NCI-H524 (cell line): ENCODE data around the gene PRR14L.
A peak's percentile ranks its signal among the peaks of the same experiment; 100 is the strongest.
"Not testable (repeated sequence)": the region's sequence is repeated elsewhere in the genome, so short reads cannot be mapped to it uniquely, and the experiment has no call there.

Experiments
- DNase-seq, 2 experiments: peaks; one replicate each; lab custom pipeline; 2025; lab: John Stamatoyannopoulos, UW

PRR14L gene

DNA sequence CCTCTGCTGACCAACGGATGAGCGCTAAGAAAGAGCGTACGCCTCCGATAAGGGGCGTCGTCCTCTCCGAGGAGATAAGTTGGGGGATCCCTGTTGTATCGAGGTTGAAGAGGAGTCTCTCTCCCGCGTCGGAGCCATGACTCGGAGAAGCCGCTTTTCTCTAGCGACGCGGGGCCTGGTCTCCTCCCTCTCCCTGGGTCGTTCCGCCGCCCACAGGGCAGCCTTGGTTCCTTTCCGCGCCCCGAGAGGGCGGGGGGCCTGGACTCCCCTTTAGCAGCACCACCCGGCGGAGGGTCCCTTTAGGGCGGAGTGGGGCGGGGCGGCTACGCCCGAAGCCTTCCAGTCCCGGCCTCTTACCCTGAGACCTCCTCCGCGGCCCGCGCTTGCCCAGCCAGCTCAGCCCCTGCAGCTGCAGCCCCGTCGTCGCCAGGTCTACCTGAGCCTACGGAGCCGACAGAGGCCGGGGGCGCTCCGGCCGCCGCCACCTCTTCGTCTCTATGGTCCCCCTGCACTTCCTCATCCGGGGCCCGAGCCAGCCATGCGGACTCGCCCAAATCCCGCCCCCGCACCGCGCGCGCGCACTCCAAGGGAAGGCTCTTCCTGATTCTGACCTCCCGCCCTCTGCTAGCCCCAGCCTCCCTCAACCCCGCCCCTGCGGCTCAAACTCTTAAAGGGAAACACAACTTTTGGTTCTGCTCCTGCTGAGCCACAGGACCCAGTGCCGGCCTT lies at the start of gene PRR14L:
Gene PRR14L, minus strand, starts transcription at position 497 of the 729 bp plus-strand sequence. CDS start 11,272 bp downstream, outside the sequence.
- peak; percentile 95 to 96 for DNase-seq

- DNase-seq = not testable (repeated sequence)
These were observed 49.4 kb upstream of the PRR14L start for GRCh38 chr22:31799358-31799757.

DNA sequence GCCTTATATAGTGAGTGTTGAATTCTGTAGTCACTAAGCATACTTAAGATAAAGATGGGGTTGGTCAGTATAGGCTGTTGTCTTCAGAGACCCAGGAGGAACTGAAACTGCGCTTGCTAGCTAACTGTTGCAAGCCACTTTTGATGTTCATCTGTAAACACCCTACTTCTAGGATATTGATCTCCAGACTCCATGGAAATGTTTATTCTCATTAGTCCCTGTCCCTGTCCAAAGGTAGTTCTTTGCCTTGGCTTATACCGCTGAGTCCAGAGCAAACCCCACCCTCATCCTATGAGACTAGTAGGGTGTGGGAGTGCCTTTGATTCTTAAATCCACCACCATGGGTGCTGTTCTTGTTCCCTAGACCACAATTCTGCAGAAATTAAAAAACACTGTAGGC lies 40.3 kb upstream of the PRR14L start:
- DNase-seq = peak in 1 of 2 experiments; percentile 11

DNA sequence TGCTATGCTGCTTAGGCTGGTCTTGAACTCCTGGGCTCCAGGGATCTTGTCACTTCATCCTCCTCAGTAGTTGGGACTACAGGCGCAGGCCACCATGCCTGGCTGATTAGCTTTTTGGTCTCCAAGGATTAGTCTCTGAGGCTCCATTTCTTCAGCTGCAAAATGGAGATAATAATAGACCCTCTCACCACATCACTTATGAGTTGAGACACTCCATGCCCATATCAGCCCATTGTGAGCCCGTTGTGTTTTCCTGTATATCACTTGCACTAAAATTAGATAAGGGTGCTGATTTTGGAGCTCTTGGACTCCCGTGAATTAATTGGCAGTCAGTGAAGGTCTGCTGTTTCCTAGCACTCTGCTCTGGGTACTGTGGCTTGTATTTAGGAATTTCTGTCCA lies 39.9 kb upstream of the PRR14L start:
- DNase-seq = no peak

GRCh38 chr22:31776231-31776630 lies 26.3 kb upstream of the PRR14L start:
- DNase-seq = no peak

- no peak for DNase-seq
These were observed 23.5 kb upstream of the PRR14L start for GRCh38 chr22:31773416-31773815.

GRCh38 chr22:31768422-31769059 lies 18.6 kb upstream of the PRR14L start:
- DNase-seq = no peak

GRCh38 chr22:31764785-31765184 lies 14.9 kb upstream of the PRR14L start:
- no peak for DNase-seq

- not testable (repeated sequence) for DNase-seq
These were observed 8.9 kb upstream of the PRR14L start for GRCh38 chr22:31758860-31759259.

DNA sequence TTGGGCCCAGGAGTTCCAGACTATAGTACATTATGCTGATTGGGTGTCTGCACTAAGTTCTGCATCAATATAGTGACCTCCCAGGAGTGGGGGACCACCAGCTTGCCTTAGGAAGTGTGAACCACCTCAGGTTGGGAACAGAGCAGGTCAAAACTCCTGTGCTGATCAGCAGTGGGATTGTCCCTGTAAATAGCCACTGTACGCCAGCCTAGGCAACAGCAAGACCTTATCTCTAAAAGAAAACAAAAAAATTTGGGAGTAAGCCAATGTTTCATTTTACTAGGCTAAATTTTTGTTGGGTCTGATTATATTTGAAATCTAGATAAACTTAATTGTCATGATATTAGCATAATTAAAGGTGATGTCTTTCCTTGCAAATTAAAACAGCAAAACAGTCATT lies 7.3 kb upstream of the PRR14L start:
- DNase-seq = no peak

- no peak for DNase-seq
These were observed 4.9 kb upstream of the PRR14L start for GRCh38 chr22:31754813-31755212.

DNA sequence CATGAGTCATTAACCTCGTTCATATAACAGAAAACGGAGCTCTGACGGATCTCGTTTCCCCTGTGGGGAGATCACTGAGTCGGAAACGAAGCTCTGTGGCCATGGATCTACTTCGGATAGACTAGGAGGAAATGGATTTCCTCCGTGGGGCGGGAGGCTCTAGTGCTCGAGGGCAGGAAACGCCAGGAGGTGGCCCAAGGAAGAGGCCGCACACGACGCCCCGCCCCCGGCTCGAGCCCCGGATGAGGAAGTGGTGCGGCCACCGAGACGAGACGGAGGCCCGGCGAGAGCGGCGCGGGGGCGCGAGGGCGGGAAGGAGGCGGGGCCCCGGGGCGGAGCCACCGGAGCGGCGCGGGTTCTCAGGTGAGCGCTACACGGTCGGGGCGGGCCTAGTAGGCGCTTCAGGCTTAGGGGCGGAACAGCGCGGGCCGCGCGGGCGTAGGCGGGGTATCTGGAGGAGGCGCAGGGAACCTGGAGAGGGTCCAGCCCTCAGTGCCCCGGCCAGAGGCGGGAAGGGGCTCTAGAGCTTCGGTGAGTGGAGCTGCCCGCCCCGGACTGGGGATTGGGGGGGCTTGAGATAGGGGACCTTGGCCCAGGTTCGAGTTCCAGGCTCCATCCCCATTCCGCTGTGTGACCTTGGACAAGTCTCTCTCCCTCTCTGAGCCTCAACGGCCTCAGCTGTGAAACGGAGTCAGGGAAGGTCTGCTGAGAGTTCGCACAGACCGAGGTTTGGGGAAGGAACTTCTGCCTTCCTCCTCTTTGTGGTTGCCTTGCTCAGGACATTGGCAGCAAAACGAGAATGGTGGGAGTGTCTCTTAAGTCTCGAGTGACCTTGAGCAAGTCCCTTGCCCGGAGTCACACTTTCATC lies 3.9 kb upstream of the PRR14L start, which contains the start of gene DEPDC5:
Gene DEPDC5, plus strand, starts transcription at position 386 of the 868 bp plus-strand sequence. CDS start 903 bp downstream, outside the sequence.
- DNase-seq = peak; percentile 96

GRCh38 chr22:31753005-31753633 lies 3.2 kb upstream of the PRR14L start:
- peak in 1 of 2 experiments; percentile 65 for DNase-seq

GRCh38 chr22:31752096-31752847 lies 2.3 kb upstream of the PRR14L start:
- no peak for DNase-seq

- DNase-seq = no peak
These were observed 693 bp upstream of the PRR14L start for GRCh38 chr22:31750365-31751284.

- DNase-seq = no peak
These were observed 1.4 kb downstream of the PRR14L start for GRCh38 chr22:31748490-31748889.

DNA sequence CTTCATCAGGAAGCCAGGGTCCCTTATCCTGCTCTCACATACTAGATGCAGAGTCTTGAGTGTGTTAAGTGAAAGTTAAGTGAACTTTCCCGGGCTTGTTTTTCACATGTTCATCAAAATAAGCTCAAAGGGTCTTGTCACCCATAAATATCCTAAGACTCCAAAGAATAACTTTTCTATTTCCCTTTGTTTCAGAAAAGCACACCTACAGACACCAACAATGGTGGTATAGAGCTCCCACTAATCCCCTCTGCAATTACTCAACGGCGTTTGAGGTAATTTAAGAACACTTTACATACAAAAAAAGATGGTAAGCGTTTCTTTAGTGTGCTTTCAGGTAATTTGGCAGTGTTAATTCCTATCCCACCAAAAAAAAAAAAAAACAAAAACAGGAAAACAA lies 2.5 kb downstream of the PRR14L start:
- no peak for DNase-seq

DNA sequence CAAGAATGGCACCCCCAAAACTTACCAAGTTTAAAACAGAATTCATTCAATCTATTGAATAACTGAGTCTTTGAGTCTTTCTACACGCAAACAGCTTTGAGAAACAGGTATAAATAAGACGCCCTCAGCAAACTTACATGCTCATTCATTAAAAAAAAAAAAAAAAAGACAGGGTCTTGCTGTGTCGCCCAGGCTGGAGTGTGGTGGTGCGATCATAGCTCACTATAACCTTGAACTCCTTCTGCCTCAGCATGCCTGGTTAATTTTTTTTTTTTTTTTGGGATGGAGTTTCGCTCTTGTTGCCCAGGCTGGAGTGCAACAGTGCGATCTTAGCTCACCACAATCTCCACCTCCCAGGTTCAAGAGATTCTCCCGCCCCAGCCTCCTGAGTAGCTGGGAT lies 6.1 kb downstream of the PRR14L start:
- DNase-seq = no peak

- DNase-seq = no peak
These were observed 7.2 kb downstream of the PRR14L start for GRCh38 chr22:31742682-31743081.

DNA sequence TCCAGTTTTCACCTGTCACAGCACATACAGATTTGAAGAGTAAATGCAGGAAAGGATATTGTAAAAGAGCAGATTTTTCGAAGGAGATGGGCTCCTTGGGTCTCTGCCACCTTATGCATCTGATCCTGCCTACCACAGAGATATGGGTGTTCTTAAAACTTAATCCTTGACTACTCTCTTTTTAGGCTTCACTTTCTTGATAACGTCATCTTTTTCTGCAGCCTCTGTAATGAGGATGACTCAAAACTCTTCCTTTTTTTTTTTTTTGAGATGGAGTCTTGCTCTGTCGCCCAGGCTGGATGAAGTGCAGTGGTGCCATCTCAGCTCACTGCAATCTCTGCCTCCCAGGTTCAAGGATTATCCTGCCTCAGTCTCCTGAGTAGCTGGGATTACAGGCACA lies 7.8 kb downstream of the PRR14L start:
- no peak for DNase-seq
